HL-60/S4 (cell line): ENCODE measurements around the gene OSBPL8.
"Not testable (repeated sequence)": the region's sequence is repeated elsewhere in the genome, so short reads cannot be mapped to it uniquely, and the experiment has no call there.

Source experiments
- in situ Hi-C: fragments of 300-500 bp; cut with MboI; formaldehyde crosslinking; loops from 2 replicates; pipeline ENCODE4 v1.14.3; 2022; ENCODE audit warnings: low sequenced_read_pairs

The OSBPL8 gene

GRCh38 chr12:76368230-76368629 is 191.3 kb downstream of the OSBPL8 start:
- in situ Hi-C loops: no loop called here

GRCh38 chr12:76366163-76366562 is 193.4 kb downstream of the OSBPL8 start:
- in situ Hi-C loops: no loop called here

- in situ Hi-C loops: not testable (repeated sequence)
These were observed 195.4 kb downstream of the OSBPL8 start for GRCh38 chr12:76364131-76364530.

- in situ Hi-C loops: no loop called here
These were observed 199.3 kb downstream of the OSBPL8 start for GRCh38 chr12:76360316-76360715.

- in situ Hi-C loops: no loop called here
These were observed 203.5 kb downstream of the OSBPL8 start for GRCh38 chr12:76356071-76356470.

GRCh38 chr12:76348079-76348901 is 211.3 kb downstream of the OSBPL8 start, which contains the start of gene BBS10:
Gene BBS10, minus strand, starts transcription at chr12:76348415. Its CDS starts 57 bp downstream, at chr12:76348358.
- in situ Hi-C loops: loop anchor here (25.0 kb wide), 1 partner anchor 836 kb away; the partner anchor contains the start of gene KRR1

- in situ Hi-C loops: loop anchor here (25.0 kb wide), 1 partner anchor 835 kb away; the partner anchor contains the start of gene KRR1
These were observed 212.7 kb downstream of the OSBPL8 start for GRCh38 chr12:76346798-76347420.

GRCh38 chr12:76346236-76346635 is 213.3 kb downstream of the OSBPL8 start:
- in situ Hi-C loops: loop anchor here (25.0 kb wide), 1 partner anchor 834 kb away; the partner anchor contains the start of gene KRR1

- in situ Hi-C loops: loop anchor here (25.0 kb wide), 1 partner anchor 833 kb away; the partner anchor contains the start of gene KRR1
These were observed 214.0 kb downstream of the OSBPL8 start for GRCh38 chr12:76345569-76345968.

- in situ Hi-C loops: loop anchor here (25.0 kb wide), 1 partner anchor 829 kb away; the partner anchor contains the start of gene KRR1
These were observed 218.0 kb downstream of the OSBPL8 start for GRCh38 chr12:76341436-76342030.

- in situ Hi-C loops: loop anchor here (25.0 kb wide), 1 partner anchor 829 kb away; the partner anchor contains the start of gene KRR1
These were observed 218.7 kb downstream of the OSBPL8 start for GRCh38 chr12:76340680-76341435.

GRCh38 chr12:76337583-76337982 is 222.0 kb downstream of the OSBPL8 start:
- in situ Hi-C loops: loop anchor here (25.0 kb wide), 1 partner anchor 825 kb away; the partner anchor contains the start of gene KRR1

- in situ Hi-C loops: loop anchor here (25.0 kb wide), 1 partner anchor 820 kb away; the partner anchor contains the start of gene KRR1
These were observed 227.0 kb downstream of the OSBPL8 start for GRCh38 chr12:76332606-76333005.

- in situ Hi-C loops: loop anchor here (25.0 kb wide), 1 partner anchor 817 kb away; the partner anchor contains the start of gene KRR1
These were observed 230.0 kb downstream of the OSBPL8 start for GRCh38 chr12:76329606-76330005.

GRCh38 chr12:76329159-76329558 is 230.4 kb downstream of the OSBPL8 start:
- in situ Hi-C loops: loop anchor here (25.0 kb wide), 1 partner anchor 817 kb away; the partner anchor contains the start of gene KRR1

GRCh38 chr12:76319595-76320319 is 239.8 kb downstream of the OSBPL8 start:
- in situ Hi-C loops: not testable (repeated sequence)

GRCh38 chr12:76318773-76319594 is 240.6 kb downstream of the OSBPL8 start:
- in situ Hi-C loops: no loop called here

- in situ Hi-C loops: no loop called here
These were observed 241.6 kb downstream of the OSBPL8 start for GRCh38 chr12:76317976-76318375.

- in situ Hi-C loops: no loop called here
These were observed 243.1 kb downstream of the OSBPL8 start for GRCh38 chr12:76316468-76316867.
